ENCODE measurements around the gene BCL2.
A peak's percentile ranks its signal among the peaks of the same experiment; 100 is the strongest.

The BCL2 gene

DNA sequence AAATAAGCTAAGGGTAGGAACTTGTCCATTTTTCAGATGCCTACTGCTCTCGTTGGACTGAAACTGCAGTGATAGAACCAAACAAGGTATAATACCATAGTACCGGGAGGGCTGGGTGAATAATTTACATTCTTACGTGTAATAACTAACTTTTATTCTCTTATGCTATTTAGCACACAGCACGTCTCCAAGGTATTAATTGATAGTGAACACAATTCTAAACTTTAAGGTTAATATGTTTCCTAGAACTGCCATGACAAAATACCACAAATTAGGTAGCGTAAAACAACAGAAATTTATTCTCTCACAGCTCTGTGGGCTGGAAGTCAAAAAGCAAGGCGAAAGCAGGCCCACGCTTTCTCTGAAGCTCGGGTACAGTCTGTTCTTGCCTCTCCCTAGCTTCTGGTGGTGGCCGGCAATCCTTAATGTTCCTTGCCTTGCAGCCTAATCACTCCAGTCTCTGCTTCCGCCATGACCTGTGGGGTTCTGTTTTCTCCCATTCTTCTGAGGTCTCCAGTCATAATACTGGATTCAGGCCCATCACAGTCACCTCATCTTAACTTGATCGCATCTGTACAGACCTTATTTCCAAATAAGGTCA is 5.6 kb upstream of the BCL2 start:
- DNase-seq = no peak

- peak; percentile 83 for DNase-seq
Observed at GRCh38 chr18:63322908-63323634, 3.5 kb upstream of the BCL2 start.

DNA sequence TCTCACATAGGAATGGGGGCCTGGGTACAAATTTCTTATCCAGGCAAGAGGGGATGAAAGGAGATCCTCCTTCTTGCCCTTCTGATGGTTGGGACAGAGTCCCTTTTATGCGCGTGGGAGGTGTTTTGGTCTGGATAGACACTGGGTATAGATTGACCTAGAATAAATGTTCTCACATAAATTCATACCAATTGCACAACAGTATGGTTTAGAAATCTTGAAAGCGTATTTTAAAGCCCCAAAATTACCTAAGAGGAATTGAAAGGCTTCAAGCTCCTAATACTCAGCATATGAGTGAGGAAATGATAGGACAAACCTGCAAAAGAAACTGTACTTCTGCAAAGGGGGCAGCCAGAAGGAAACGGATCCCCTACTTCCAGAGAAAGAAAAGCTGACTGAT is 2.6 kb upstream of the BCL2 start:
- no peak for DNase-seq

- DNase-seq = peak; percentile 14
Observed at GRCh38 chr18:63321291-63321690, 1.7 kb upstream of the BCL2 start.

GRCh38 chr18:63320975-63321265 is 1.4 kb upstream of the BCL2 start:
- DNase-seq = no peak

DNA sequence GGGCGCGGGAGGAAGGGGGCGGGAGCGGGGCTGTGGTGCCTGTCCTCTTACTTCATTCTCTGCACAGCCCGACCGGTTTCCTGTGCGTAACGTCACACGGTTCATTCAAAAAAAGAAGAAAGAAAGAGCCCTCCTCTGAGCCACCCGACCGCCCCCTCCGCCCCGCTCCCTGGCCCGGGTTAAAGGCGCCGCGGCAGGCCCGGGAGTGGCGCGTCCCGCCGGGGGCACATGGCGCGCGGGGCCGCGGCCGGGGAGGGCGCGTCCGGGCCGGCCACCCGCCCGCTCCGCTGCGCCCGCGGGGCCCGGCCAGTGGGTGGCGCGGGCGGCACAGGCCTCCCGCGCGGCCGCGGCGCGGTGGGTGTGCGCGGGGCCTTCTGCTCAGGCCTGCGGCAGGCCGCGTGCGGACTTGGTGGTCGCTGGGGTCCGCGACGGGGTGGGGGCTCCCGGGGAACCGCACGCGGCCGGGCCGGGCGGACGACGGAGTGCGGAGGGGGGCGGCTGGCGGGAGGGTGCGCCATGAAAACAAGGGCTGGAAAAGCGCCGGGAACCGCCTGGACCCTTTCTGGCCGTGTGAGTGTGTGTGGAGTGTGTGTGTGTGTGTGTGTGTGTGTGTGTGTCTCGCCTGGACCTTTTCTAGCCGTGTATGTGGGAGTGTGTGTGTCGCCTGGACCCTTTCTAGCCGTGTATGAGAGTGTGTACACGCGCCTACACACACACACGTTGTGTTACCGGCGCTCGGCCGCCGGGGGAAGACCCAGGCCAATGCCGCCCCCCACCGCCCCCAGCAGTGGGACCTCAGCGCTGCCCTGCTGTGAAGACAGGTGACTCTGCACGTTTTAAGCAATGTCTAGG is 780 bp upstream of the BCL2 start:
- peak; percentile 88 for DNase-seq

DNA sequence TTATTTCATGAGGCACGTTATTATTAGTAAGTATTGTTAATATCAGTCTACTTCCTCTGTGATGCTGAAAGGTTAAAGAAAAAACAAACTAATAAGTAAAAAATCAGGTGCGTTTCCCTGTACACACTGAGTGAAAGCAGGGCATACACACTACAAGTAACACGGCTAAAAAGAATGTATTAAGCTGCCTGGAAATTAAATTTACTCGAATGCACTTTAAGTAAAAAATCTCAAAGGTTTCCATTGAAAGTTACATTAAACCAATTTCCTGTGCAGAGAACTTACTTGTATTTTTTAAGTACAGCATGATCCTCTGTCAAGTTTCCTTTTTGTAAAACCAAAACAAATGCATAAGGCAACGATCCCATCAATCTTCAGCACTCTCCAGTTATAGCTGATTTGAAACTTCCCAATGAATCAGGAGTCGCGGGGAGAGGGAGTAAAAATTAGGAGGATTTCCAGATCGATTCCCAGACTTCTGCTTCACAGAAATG is 633 bp downstream of the BCL2 start:
- DNase-seq = peak; percentile 13

DNA sequence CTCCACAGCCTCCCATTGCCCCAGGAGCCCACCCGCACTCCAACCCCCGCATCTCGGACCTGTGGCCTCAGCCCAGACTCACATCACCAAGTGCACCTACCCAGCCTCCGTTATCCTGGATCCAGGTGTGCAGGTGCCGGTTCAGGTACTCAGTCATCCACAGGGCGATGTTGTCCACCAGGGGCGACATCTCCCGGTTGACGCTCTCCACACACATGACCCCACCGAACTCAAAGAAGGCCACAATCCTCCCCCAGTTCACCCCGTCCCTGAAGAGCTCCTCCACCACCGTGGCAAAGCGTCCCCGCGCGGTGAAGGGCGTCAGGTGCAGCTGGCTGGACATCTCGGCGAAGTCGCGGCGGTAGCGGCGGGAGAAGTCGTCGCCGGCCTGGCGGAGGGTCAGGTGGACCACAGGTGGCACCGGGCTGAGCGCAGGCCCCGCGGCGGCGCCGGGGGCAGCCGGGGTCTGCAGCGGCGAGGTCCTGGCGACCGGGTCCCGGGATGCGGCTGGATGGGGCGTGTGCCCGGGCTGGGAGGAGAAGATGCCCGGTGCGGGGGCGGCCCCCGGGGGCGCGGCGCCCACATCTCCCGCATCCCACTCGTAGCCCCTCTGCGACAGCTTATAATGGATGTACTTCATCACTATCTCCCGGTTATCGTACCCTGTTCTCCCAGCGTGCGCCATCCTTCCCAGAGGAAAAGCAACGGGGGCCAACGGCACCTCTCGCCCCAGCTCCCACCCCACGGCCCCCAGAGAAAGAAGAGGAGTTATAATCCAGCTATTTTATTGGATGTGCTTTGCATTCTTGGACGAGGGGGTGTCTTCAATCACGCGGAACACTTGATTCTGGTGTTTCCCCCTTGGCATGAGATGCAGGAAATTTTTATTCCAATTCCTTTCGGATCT is 1.3 kb downstream of the BCL2 start:
- DNase-seq = peak; percentile 96

DNA sequence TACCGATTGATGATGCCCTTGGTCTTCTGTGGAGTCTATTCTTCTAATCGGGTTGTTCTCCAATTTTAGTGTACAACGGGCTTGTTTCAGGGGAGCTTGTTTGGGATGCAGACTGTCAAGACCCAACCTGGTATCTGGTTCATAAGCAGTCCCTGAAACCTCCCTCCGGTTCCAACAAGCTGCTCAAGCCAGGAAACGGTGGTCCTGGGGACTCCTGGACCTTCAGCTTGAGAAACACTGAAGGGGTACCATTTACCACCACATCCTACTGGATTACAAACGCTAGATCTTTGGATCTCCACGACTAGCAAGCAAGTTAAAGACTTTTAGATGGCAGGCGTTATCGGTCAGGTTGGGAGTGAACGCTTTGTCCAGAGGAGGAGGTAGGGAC is 2.0 kb downstream of the BCL2 start:
- DNase-seq = no peak

- DNase-seq = no peak
Observed at GRCh38 chr18:63316612-63317555, 2.7 kb downstream of the BCL2 start.

GRCh38 chr18:63315876-63316275 is 3.7 kb downstream of the BCL2 start:
- DNase-seq = no peak

DNA sequence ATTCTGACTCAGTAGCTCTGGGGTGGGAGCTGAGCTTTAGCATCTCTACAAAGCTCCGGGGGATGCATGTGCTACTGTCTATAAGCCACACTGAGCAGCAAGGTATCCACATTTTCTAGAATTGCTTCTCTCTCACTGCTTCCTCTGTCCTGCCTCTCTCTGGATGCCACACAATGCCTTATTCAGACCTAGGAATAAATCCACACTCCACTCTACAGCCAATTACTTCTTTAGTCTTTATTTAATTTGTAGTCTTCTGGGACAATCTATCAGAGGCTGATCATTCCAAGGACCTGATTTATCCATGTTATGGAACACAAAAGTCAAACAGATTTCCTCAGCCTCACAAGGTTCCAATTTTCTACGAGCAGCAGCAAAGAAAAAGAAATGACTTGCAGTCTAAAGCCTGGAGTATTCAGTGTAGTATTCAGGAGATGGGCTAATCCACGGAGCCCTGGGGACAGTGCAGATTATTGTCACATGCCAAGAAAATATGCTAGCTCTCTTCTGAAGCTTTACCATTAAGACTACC is 4.4 kb downstream of the BCL2 start:
- DNase-seq = no peak

- DNase-seq = no peak
Observed at GRCh38 chr18:63314062-63314790, 5.3 kb downstream of the BCL2 start.

- DNase-seq = no peak
Observed at GRCh38 chr18:63313396-63313917, 6.1 kb downstream of the BCL2 start.

- DNase-seq = no peak
Observed at GRCh38 chr18:63312737-63313395, 6.7 kb downstream of the BCL2 start.

DNA sequence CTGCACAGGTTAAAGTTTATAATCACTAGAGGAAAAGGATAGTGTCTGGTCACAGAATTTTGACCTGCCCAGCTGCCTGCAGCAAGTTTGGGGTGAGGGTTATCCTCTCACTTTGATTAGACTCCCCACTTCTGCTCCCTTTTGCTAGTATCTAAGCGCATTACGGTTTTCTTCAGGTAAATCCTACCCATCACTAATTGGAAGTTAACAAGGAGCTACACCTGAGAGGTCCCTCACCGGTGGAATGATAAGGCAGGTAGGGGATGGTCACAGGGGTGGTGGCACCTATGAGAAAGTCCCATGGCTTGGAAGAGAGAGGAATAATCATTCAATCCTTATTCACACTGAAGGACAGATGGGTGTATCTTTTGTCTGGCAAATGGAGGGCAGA is 7.6 kb downstream of the BCL2 start:
- no peak for DNase-seq

DNA sequence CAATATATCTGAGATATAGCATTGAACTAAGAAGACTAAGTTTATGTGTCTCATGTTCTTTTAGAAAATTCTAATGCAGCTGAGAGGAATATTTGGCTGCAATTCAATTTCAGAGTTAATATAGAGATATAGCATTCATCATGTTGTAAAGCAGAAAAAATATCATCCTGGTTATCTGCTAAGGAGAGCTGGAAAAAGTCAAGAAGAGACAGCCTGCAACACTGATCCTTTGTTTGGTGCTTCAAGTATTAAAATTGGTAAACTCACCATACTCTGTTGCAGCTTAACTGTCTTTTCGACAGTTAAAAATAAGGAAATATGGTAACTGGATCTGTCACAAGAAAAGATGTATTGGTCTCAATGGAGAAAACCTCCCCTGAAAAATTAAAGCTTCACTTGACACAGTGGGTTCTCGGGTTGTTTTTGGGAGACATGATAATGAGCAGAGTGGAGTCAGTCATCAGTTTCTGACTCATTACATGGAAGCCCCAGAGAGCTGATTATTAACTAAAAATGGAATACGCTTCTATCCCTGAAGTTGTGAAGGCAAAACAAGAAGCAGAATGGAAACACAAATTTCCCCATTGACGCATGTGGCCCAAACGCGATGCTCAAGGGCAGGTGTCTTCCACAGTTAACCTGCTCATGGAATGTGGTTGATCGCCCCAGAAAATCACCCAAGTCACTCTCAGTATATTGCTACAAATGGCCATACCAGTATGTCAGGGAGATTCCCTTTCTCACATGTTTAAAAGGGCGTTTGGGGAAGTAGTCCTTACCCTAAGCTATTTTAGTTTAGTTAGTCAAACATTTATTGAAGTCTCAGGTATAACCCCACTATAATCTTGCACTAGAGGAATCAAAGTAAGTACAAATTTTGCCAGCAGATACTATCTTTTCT is 8.2 kb downstream of the BCL2 start:
- DNase-seq = no peak

DNA sequence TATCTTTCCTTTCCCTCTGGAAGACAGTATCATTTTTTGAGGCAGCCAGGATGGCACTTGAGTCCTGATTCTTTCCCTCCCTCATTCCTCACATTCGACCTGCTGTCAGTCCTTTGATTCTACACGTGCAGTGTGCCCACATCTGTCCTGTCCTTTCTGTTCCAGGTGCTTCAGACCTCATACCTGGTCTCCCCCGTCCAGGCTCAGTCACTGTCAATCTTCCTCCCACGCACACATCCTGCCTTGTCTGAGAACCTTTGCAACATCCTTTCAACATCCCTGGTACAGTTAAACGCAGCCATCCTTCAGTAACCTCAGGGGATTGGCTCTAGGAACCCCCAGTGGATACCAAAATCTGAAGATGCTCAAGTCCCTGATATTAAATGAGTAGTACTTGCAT is 10.1 kb downstream of the BCL2 start:
- DNase-seq = no peak
